ENCODE results near the gene GAP43.

GAP43 gene

GRCh38 chr3:115766587-115767482 is 143.5 kb downstream of the GAP43 start:
- no peak for DNase-seq (ENCODE audit: low read depth)

- DNase-seq (ENCODE audit: low read depth): no peak
These were observed 145.4 kb downstream of the GAP43 start for GRCh38 chr3:115768661-115769060.

All from activated T-cell treated with anti-CD3 and anti-CD28 coated beads for 1 hour (primary cell).